HepG2 (cell line): Measurements from ENCODE around the gene SLC22A23. TPM values are rescaled to one million over a fixed set of nuclear protein-coding genes. Genes with fewer than 3 reads are reported as not detected.

Source experiments
- CENPBD1 ChIP-seq: sonication (generic); formaldehyde crosslinking; IDR thresholded peaks from 2 replicates; pipeline ENCODE4 v1.8.0; 2022; ENCODE audit warnings: missing genetic modification reagents, low read depth, mild to moderate bottlenecking, borderline replicate concordance
- CHCHD3 ChIP-seq: sonication (generic); formaldehyde crosslinking; IDR thresholded peaks from 2 replicates; pipeline ENCODE4 v1.8.0; 2022; ENCODE audit warnings: mild to moderate bottlenecking, missing genetic modification reagents, moderate library complexity
- CHD2 ChIP-seq: IDR thresholded peaks from 2 replicates; pipeline ENCODE4 v1.6.1; 2011; ENCODE audit warnings: low read depth, low read length, improper control_type of control experiment
- CREB1 ChIP-seq, 2 experiments: fragments of 450-650 bp in 1 of 2; IDR thresholded peaks; 2 replicates each; pipeline ENCODE4 v1.6.1; 2016 to 2017; ENCODE audit warnings: control low read depth in 1 of 2, mild to moderate bottlenecking in 1 of 2, missing compliant biosample characterization in 1 of 2, missing genetic modification characterization in 1 of 2
- CSRNP2 ChIP-seq: sonication (generic); formaldehyde crosslinking; conservative IDR thresholded peaks from 2 replicates; pipeline ENCODE4 v1.8.0; 2022; ENCODE audit warnings: low read depth, missing genetic modification reagents
- IRF1 ChIP-seq: sonication (generic); formaldehyde crosslinking; IDR thresholded peaks from 2 replicates; pipeline ENCODE4 v1.4.0; 2020; ENCODE audit warnings: low read depth, mild to moderate bottlenecking, missing genetic modification reagents
- KDM6A ChIP-seq: IDR thresholded peaks from 2 replicates; pipeline ENCODE4 v1.6.1; 2016; ENCODE audit warnings: low read depth
- KLF11 ChIP-seq: IDR thresholded peaks from 2 replicates; pipeline ENCODE4 v1.6.1; 2016; ENCODE audit warnings: missing compliant biosample characterization
- MIXL1 ChIP-seq: IDR thresholded peaks from 2 replicates; pipeline ENCODE4 v1.6.1; 2016
- NR2F1 ChIP-seq, 2 experiments: fragments of 450-650 bp in 1 of 2; formaldehyde crosslinking in 1 of 2; IDR thresholded peaks; 2 replicates each; pipeline versions ENCODE4 v1.5.0 to v1.6.1; 2016 to 2020; ENCODE audit warnings: mild to moderate bottlenecking in 1 of 2, missing compliant biosample characterization in 1 of 2, missing genetic modification reagents in 1 of 2, moderate library complexity in 1 of 2
- PAX8 ChIP-seq: sonication (generic); formaldehyde crosslinking; IDR thresholded peaks from 2 replicates; pipeline ENCODE4 v1.8.0; 2022; ENCODE audit warnings: mild to moderate bottlenecking, missing genetic modification reagents, borderline replicate concordance
- RFX1 ChIP-seq: fragments of 450-650 bp; IDR thresholded peaks from 2 replicates; pipeline ENCODE4 v1.6.1; 2017
- RORA ChIP-seq: sonication (generic); formaldehyde crosslinking; IDR thresholded peaks from 2 replicates; pipeline ENCODE4 v1.5.0; 2020; ENCODE audit warnings: mild to moderate bottlenecking, missing genetic modification reagents, moderate library complexity
- SOX6 ChIP-seq, 2 experiments: fragments of 450-650 bp in 1 of 2; sonication (generic) in 1 of 2; formaldehyde crosslinking in 1 of 2; IDR thresholded peaks; 2 replicates each; pipeline versions ENCODE4 v1.4.0 to v1.6.1; 2017 to 2020; ENCODE audit warnings: antibody characterized with exemption in 1 of 2, mild to moderate bottlenecking in 1 of 2, missing genetic modification reagents in 1 of 2
- ZHX2 ChIP-seq, 2 experiments: sonication (generic) in 1 of 2; formaldehyde crosslinking in 1 of 2; IDR thresholded peaks; 2 replicates each; pipeline versions ENCODE4 v1.6.1 to v1.9.0; 2014 to 2022; ENCODE audit warnings: antibody characterized with exemption in 1 of 2, borderline replicate concordance in 1 of 2, inconsistent platforms in 1 of 2, low read depth in 1 of 2, missing genetic modification reagents in 1 of 2
- ZNF24 ChIP-seq: fragments of 450-650 bp; IDR thresholded peaks from 2 replicates; pipeline ENCODE4 v1.6.1; 2017; ENCODE audit warnings: antibody characterized with exemption, mild to moderate bottlenecking
- ZNF652 ChIP-seq: IDR thresholded peaks from 2 replicates; pipeline ENCODE4 v1.6.1; 2016; ENCODE audit warnings: low read depth, borderline replicate concordance
- ZNF703 ChIP-seq: sonication (generic); formaldehyde crosslinking; IDR thresholded peaks from 2 replicates; pipeline ENCODE4 v1.5.1; 2020; ENCODE audit warnings: missing genetic modification reagents, mild to moderate bottlenecking, moderate library complexity, borderline replicate concordance
- polyA plus RNA-seq, 8 experiments: library from polyadenylated mRNA; depleted of rRNA in 3 of 8; stranded (reverse) in 7 of 8; unstranded in 1 of 8; fragments of >200 nt; fragmentation: Illumina TruSeq in 4 of 8; extraction: Trizol in 4 of 8; gene quantifications; 2 replicates each; pipeline versions ENCODE4 v1.2.1 to v1.2.3, GENCODE V29; 2011 to 2016; ENCODE audit warnings: low read depth in 4 of 8, missing spikeins in 1 of 8, mixed read lengths in 1 of 8; ENCODE audit not compliant: insufficient read depth in 1 of 8
- total RNA-seq, 5 experiments: library from RNA; depleted of rRNA; stranded (reverse); fragments of >200 nt; fragmentation: Illumina TruSeq; extraction: Trizol; gene quantifications; 2 replicates each; pipeline ENCODE4 v1.2.3, GENCODE V29; 2016; ENCODE audit warnings: low read depth in 1 of 5

Gene SLC22A23
- total and polyA plus RNA-seq, 2 of the 13 experiments (the other 11 are each of a cell fraction or from before 2014, with no cell fraction given) = 11.8 to 17.5 TPM

GRCh38 chr6:3373597-3374203 lies 83.2 kb downstream of the SLC22A23 start (continued):
- TF ChIP-seq ZHX2 (IDR thresholded peaks at IDR 0.05; ENCODE audit: low read depth) (no peak), ZHX2 (CRISPR knock-in tag; IDR thresholded peaks at IDR 0.05; ENCODE audit: borderline replicate concordance) (no peak), RFX1 (no peak), CHD2 (no peak), CENPBD1 (CRISPR knock-in tag) (no peak), ZNF703 (CRISPR knock-in tag) (0 out of 2 replicates have a peak, but pooled peaks have one; percentile 1), CHCHD3 (CRISPR knock-in tag) (peak; percentile 58; the same call in 1 of the 2 replicates), CSRNP2 (CRISPR knock-in tag) (no peak), IRF1 (CRISPR knock-in tag) (no peak), PAX8 (CRISPR knock-in tag) (no peak), RORA (no peak), SOX6 (IDR thresholded peaks at IDR 0.05) (no peak), SOX6 (CRISPR knock-in tag; IDR thresholded peaks at IDR 0.05) (peak; percentile 37), NR2F1 (CRISPR knock-in tag; IDR thresholded peaks at IDR 0.05) (no peak), KLF11 (no peak), ZNF652 (CRISPR knock-in tag) (0 out of 2 replicates have a peak, but pooled peaks have one; percentile 12), CREB1 (IDR thresholded peaks at IDR 0.05) (no peak), CREB1 (CRISPR knock-in tag; IDR thresholded peaks at IDR 0.05) (no peak), ZNF24 (no peak), MIXL1 (CRISPR knock-in tag) (0 out of 2 replicates have a peak, but pooled peaks have one; percentile 27), KDM6A (CRISPR knock-in tag) (no peak)
